Stimulated activated naive CD4-positive, alpha-beta T cell treated with Interleukin-2 at 50 U/mL for 16 hours (primary cell): ENCODE measurements around the gene COL4A1.

ENCODE experiments used
- DNase-seq: peaks from one replicate; lab custom pipeline; 2025; lab: John Stamatoyannopoulos, UW

Gene COL4A1

GRCh38 chr13:110234532-110234931 is 72.4 kb downstream of the COL4A1 start:
- no peak for DNase-seq

- DNase-seq: no peak
Observed at GRCh38 chr13:110233951-110234280, 73.0 kb downstream of the COL4A1 start.

- DNase-seq: no peak
Observed at GRCh38 chr13:110233181-110233950, 73.6 kb downstream of the COL4A1 start.

- no peak for DNase-seq
Observed at GRCh38 chr13:110232756-110233155, 74.2 kb downstream of the COL4A1 start.

- no peak for DNase-seq
Observed at GRCh38 chr13:110232142-110232541, 74.8 kb downstream of the COL4A1 start.

- DNase-seq: no peak
Observed at GRCh38 chr13:110231348-110232047, 75.5 kb downstream of the COL4A1 start.

- no peak for DNase-seq
Observed at GRCh38 chr13:110230661-110231347, 76.2 kb downstream of the COL4A1 start.

GRCh38 chr13:110229905-110230563 is 76.9 kb downstream of the COL4A1 start:
- no peak for DNase-seq

- no peak for DNase-seq
Observed at GRCh38 chr13:110228936-110229904, 77.7 kb downstream of the COL4A1 start.

GRCh38 chr13:110227864-110228643 is 78.9 kb downstream of the COL4A1 start:
- no peak for DNase-seq

- DNase-seq: no peak
Observed at GRCh38 chr13:110227416-110227815, 79.5 kb downstream of the COL4A1 start.

GRCh38 chr13:110225609-110226574 is 81.1 kb downstream of the COL4A1 start:
- DNase-seq: no peak

GRCh38 chr13:110225003-110225402 is 82.0 kb downstream of the COL4A1 start:
- DNase-seq: no peak

- DNase-seq: no peak
Observed at GRCh38 chr13:110224519-110224918, 82.4 kb downstream of the COL4A1 start.

GRCh38 chr13:110221406-110222117 is 85.4 kb downstream of the COL4A1 start:
- no peak for DNase-seq

GRCh38 chr13:110220471-110220870 is 86.5 kb downstream of the COL4A1 start:
- no peak for DNase-seq

GRCh38 chr13:110218581-110219201 is 88.3 kb downstream of the COL4A1 start:
- DNase-seq: no peak

- DNase-seq: no peak
Observed at GRCh38 chr13:110217811-110218210, 89.1 kb downstream of the COL4A1 start.
